HG03039 (cell line): ENCODE results near the gene MAP1LC3A.

ENCODE experiments used
- ATAC-seq: cut with Tn5 transposase; IDR thresholded peaks from one replicate; pipeline ENCODE4 v1.9.1; 2021; ENCODE audit warnings: mild to moderate bottlenecking, moderate library complexity; ENCODE audit not compliant: unreplicated experiment

MAP1LC3A gene

GRCh38 chr20:34574861-34575260, 16.3 kb downstream of the MAP1LC3A start:
- no peak for ATAC-seq

DNA sequence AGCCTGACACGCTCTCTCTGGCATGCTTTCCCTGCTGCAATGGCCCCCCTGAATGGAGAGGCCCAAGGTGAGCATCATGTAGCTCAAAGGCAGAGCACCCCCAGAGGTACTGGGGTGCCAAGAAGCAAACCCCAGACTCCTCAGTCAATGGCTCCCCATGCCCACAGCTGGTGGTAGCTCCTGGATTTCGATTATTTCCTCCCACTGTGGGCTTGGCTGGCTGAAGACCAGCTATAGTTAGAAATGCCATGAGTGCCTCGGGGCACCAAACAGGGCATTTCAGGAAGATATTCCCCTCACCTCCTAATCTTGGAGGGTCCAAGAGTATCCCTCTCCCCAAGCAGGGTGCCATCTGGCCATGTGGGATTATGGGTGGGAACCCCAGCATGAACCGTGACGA, 16.8 kb downstream of the MAP1LC3A start:
- no peak for ATAC-seq

GRCh38 chr20:34575756-34576155, 17.2 kb downstream of the MAP1LC3A start:
- ATAC-seq = no peak

DNA sequence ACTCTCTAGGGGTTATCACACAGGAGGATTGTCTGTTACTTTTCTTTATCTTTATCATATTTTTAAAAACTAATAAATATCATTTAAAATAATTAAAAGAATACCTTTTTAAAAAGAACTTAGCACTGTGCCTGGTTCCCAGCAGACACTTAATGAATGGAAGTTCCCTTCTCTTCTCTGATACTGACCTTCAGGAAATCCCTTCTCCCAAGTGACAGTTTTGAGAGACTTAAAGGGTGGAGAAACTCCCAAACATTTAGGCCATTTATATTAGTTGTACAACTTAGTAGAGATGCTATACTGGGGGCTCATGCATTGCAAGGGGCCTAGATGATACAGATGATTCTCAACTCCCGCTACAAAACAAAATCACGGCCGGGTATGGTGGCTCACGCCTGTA, 18.5 kb downstream of the MAP1LC3A start:
- no peak for ATAC-seq

GRCh38 chr20:34578025-34578424, 19.5 kb downstream of the MAP1LC3A start:
- no peak for ATAC-seq

DNA sequence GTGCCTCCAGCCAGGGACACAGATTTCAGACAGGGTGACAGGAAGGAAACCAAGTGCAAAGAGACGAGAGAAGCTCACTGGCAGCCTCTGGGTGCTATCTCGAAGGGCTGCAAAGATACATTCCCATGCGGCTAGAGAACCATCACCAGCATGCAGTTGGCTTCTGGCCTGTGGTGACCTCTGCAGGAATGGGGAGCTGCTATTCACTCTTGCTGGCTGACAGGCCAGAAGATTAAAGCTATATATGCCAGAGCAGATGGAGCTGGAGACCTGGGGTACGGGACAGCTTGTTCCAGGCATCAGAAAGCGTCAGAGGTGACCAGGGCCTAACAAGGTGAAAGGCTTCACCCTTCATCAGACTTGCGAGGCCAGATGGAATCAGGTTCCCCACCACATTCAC, 20.0 kb downstream of the MAP1LC3A start:
- no peak for ATAC-seq

DNA sequence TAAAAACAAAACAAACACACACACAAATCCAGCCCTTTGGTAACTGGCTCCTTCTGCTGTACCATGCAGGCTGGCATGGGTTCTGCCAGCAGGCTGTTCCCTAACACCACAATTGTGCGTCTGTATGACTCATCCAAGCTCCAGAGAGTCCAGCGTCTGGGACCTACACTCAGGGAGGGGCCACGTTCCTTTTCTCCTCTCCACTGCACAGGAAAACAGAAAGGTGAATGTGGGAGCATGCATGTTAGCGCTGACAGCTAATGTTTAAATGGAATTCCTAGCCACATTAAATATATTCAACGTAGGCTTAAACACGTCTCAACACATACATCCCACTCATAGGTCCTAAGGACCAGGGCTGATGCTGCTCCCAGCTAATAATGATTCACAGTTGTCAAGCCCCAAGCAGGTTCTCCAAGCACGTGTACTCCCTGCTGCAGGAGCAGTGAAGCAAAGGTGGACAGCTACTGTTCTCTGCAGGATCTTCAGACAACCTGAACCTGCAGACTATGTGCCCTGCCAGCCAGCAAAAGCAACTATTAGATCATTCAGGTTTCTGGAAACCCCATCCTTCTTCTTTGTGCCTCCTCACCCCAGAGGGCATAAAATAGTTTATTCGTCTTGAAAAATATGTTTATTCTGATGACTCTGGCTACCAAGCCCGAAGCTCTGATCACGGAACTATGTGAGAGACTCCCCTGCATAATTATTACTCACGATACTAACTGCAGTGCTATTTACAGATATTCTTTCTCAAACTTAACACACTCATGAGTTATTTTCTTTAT, 20.9 kb downstream of the MAP1LC3A start:
- no peak for ATAC-seq

- no peak for ATAC-seq
Measured at GRCh38 chr20:34579979-34580940, 21.7 kb downstream of the MAP1LC3A start.

- no peak for ATAC-seq
Measured at GRCh38 chr20:34581341-34582184, 23.0 kb downstream of the MAP1LC3A start.

DNA sequence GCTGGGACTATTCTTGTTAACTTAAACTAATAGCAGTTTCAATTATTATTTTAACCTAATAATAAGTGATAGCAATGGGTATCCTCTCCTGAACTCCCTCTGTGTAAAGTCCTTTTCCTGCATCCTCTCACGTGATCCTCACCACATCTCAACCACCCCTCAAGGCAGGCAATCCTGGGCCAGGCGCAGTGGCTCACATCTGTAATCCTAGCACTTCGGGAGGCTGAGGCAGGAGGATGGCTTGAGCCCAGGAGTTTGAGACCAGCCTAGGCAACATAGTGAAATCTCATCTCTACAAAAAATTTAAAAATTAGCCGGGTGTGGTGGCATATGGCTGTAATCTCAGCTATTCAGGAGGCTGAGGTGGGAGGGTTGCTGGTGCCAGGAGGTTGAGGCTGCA, 23.7 kb downstream of the MAP1LC3A start:
- no peak for ATAC-seq

DNA sequence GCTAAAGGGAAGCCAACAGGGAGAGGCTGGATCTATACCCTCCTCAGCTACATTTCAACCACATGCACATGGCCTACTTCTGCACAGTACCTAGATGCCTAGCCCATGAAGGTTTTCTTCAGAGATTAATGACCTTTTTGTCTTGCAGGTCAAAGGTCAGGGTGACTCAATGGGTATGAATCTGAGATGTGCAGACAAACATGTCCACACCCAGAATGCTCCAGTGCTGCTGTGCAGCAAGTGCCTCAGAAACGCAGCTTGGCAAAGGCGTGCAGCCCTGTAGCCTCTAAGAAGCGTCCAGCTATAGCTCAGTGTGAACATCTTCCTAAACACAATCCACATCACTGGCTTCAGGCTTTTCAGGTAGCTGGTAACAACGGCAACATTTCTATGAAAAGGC, 24.4 kb downstream of the MAP1LC3A start:
- no peak for ATAC-seq

- ATAC-seq = no peak
Measured at GRCh38 chr20:34583544-34583943, 25.0 kb downstream of the MAP1LC3A start.

- ATAC-seq = no peak
Measured at GRCh38 chr20:34585019-34585418, 26.5 kb downstream of the MAP1LC3A start.

DNA sequence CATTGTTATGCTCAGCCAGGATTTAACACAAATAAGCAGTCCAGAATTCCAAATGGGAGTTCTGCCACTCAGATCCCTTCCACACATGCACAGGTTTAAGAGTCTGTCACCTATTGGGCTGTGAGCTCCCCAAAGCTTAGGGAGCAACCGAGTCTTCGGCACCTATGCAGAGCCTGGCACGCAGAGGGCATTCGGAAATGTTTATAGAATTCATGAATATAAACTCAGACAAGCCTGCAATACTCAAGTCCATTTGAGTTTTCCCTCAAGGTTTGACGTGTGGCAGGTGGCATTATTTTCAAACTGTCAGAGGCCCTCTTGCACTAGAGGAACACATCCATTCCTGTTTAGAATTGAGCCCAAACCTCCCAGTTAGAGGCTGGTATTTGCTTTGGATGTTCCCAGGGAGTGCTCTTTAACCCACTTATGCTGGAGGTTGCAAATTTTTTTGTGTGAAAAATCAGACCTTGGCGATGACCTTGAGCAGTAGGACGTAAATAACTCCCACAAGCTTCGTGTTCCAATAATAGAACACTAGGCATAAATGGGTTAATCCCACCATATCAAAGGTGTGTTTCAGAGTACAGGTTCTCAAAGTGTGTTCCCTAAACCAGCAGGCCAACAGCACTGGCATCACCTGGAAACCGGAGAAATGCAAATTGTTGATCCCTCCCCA, 28.1 kb downstream of the MAP1LC3A start:
- no peak for ATAC-seq

DNA sequence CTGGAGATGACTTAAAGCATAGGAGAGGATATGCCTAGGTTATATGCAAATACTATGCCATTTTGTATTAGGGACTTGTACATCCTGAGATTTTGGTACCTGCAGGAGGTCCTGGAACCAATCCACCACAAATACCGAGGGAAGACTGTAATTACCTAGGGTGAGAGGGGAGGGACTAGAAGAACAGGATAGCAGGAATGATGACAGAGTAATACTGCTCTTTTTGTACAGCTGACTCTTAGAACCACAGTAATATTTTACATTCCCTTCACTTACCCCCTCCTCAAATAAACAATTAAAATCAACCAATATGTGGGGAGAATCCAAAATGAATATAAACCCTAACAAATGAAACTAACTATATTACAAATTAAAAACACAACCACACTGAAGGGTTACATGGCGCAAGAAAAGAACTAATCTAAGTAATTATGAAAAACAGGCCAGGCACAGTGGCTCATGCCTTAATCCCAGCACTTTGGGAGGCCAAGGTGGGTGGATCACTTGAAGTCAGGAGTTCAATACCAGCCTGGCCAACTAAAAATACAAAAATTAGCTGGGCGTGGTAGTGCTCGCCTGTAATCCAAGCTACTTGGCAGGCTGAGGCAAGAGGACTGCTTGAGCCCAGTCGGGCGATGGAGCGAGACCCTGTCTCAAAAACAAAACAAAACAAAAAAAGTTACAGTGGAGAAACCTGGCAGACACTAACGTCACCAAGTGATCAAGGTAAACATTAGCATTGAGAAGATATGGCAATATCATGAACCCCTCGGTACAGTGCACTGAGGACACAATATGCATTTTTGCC, 37.1 kb downstream of the MAP1LC3A start:
- no peak for ATAC-seq

- ATAC-seq = no peak
Measured at GRCh38 chr20:34600892-34601653, 42.6 kb downstream of the MAP1LC3A start.

GRCh38 chr20:34604980-34605788, 46.7 kb downstream of the MAP1LC3A start:
- no peak for ATAC-seq

- ATAC-seq = no peak
Measured at GRCh38 chr20:34607066-34607465, 48.5 kb downstream of the MAP1LC3A start.
